GM12878 (cell line): ENCODE measurements around the gene NOL12. TPM values are rescaled to one million over a fixed set of nuclear protein-coding genes. Genes with fewer than 3 reads are reported as not detected.

Experiments
- ATF7 ChIP-seq: fragments of 450-650 bp; IDR thresholded peaks from 2 replicates; pipeline ENCODE4 v1.6.1; 2016; ENCODE audit warnings: low read depth, mild to moderate bottlenecking
- BACH1 ChIP-seq: fragments of 450-650 bp; IDR thresholded peaks from 2 replicates; pipeline ENCODE4 v1.6.1; 2017; ENCODE audit warnings: mild to moderate bottlenecking, borderline replicate concordance
- BCLAF1 ChIP-seq: fragments of 450-650 bp; IDR thresholded peaks from 2 replicates; pipeline ENCODE4 v1.6.1; 2017; ENCODE audit warnings: antibody characterized with exemption, mild to moderate bottlenecking, moderate library complexity
- BRCA1 ChIP-seq: IDR thresholded peaks from 2 replicates; pipeline ENCODE4 v1.6.1; 2011; ENCODE audit warnings: low read depth, low read length, improper control_type of control experiment
- CEBPB ChIP-seq, 2 experiments: fragments of 150-350 bp in 1 of 2; IDR thresholded peaks; 2 replicates each; pipeline ENCODE4 v1.6.1; 2012 to 2014; ENCODE audit warnings: low read depth in 2 of 2, low read length in 2 of 2, borderline replicate concordance in 1 of 2, inconsistent platforms in 1 of 2
- E2F4 ChIP-seq: IDR thresholded peaks from 2 replicates; pipeline ENCODE4 v1.6.1; 2012; ENCODE audit warnings: low read depth, low read length, improper control_type of control experiment
- EGR1 ChIP-seq, 2 experiments: IDR thresholded peaks; 1 replicate in 1 of 2; 2 replicates in 1 of 2; pipeline ENCODE4 v1.6.1; 2011 to 2012; ENCODE audit warnings: low read depth in 2 of 2, low read length in 2 of 2, borderline replicate concordance in 1 of 2, mild to moderate bottlenecking in 1 of 2, moderate library complexity in 1 of 2
- ETV6 ChIP-seq, 2 experiments: fragments of 450-650 bp in 1 of 2; IDR thresholded peaks in 1 of 2; conservative IDR thresholded peaks in 1 of 2; 2 replicates each; pipeline ENCODE4 v1.6.1; 2014; ENCODE audit warnings: antibody characterized with exemption in 1 of 2, borderline replicate concordance in 1 of 2, low read depth in 1 of 2, mild to moderate bottlenecking in 1 of 2, moderate library complexity in 1 of 2
- GABPA ChIP-seq: IDR thresholded peaks from 2 replicates; pipeline ENCODE4 v1.6.1; 2014; ENCODE audit warnings: antibody characterized with exemption, low read depth, mild to moderate bottlenecking, inconsistent platforms
- HDGF ChIP-seq: fragments of 450-650 bp; IDR thresholded peaks from 2 replicates; pipeline ENCODE4 v1.6.1; 2016; ENCODE audit warnings: antibody characterized with exemption
- IKZF1 ChIP-seq: fragments of 450-650 bp; conservative IDR thresholded peaks from 2 replicates; pipeline ENCODE4 v1.6.1; 2017; ENCODE audit warnings: antibody characterized with exemption, mild to moderate bottlenecking
- MEF2B ChIP-seq: fragments of 450-650 bp; IDR thresholded peaks from 2 replicates; pipeline ENCODE4 v1.6.1; 2018; ENCODE audit warnings: mild to moderate bottlenecking, moderate library complexity; ENCODE audit not compliant: partially characterized antibody, poor library complexity, severe bottlenecking
- MLLT1 ChIP-seq: fragments of 450-650 bp; IDR thresholded peaks from 2 replicates; pipeline ENCODE4 v1.6.1; 2016; ENCODE audit warnings: mild to moderate bottlenecking
- NBN ChIP-seq: fragments of 450-650 bp; IDR thresholded peaks from 2 replicates; pipeline ENCODE4 v1.6.1; 2016
- PAX5 ChIP-seq: IDR thresholded peaks from 2 replicates; pipeline ENCODE4 v1.6.1; 2011; ENCODE audit warnings: low read depth, low read length, borderline replicate concordance
- POLR2AphosphoS5 ChIP-seq: IDR thresholded peaks from 2 replicates; pipeline ENCODE4 v1.6.1; 2011; ENCODE audit warnings: mild to moderate bottlenecking, low read length, inconsistent platforms
- RELA ChIP-seq: fragments of 450-650 bp; IDR thresholded peaks from 2 replicates; pipeline ENCODE4 v1.8.0; 2014; ENCODE audit warnings: borderline replicate concordance; ENCODE audit not compliant: partially characterized antibody
- SMAD1 ChIP-seq: fragments of 450-650 bp; IDR thresholded peaks from 2 replicates; pipeline ENCODE4 v1.6.1; 2018; ENCODE audit warnings: mild to moderate bottlenecking, low read depth; ENCODE audit not compliant: partially characterized antibody
- SMARCA5 ChIP-seq: fragments of 450-650 bp; IDR thresholded peaks from 2 replicates; pipeline ENCODE4 v1.6.1; 2017; ENCODE audit warnings: mild to moderate bottlenecking
- SPI1 ChIP-seq: IDR thresholded peaks from 2 replicates; pipeline ENCODE4 v1.6.1; 2011; ENCODE audit warnings: low read depth, mild to moderate bottlenecking, low read length, moderate library complexity, borderline replicate concordance; ENCODE audit not compliant: insufficient read depth
- TCF3 ChIP-seq: IDR thresholded peaks from 2 replicates; pipeline ENCODE4 v1.6.1; 2012; ENCODE audit warnings: low read depth, mild to moderate bottlenecking, low read length, borderline replicate concordance; ENCODE audit not compliant: insufficient read depth
- ZNF217 ChIP-seq: fragments of 450-650 bp; IDR thresholded peaks from 2 replicates; pipeline ENCODE4 v1.6.1; 2017; ENCODE audit warnings: antibody characterized with exemption, mild to moderate bottlenecking
- ZNF622 ChIP-seq: fragments of 450-650 bp; IDR thresholded peaks from 2 replicates; pipeline ENCODE4 v1.6.1; 2017; ENCODE audit warnings: mild to moderate bottlenecking, inconsistent platforms
- polyA plus RNA-seq, 11 experiments: library from polyadenylated mRNA; depleted of rRNA in 4 of 11; unstranded in 6 of 11; stranded (reverse) in 5 of 11; fragments of >200 nt; fragmentation: Nextera tagmentation in 4 of 11; fragmentation: Illumina TruSeq in 1 of 11; extraction: Ambion mirVana in 4 of 11; extraction: Trizol in 1 of 11; gene quantifications; 1 replicate in 1 of 11; 2 replicates in 10 of 11; pipeline versions ENCODE4 v1.2.1 to v1.2.3, GENCODE V29; 2011 to 2016; ENCODE audit warnings: inconsistent platforms in 2 of 11, missing spikeins in 2 of 11, low read depth in 1 of 11
- total RNA-seq, 4 experiments: library from RNA; depleted of rRNA in 3 of 4; stranded (reverse); fragments of >200 nt in 3 of 4; fragmentation: Illumina TruSeq in 1 of 4; extraction: Trizol in 1 of 4; gene quantifications; 2 replicates each; pipeline versions ENCODE4 v1.2.1 to v1.2.3, GENCODE V29; 2013 to 2021

The NOL12 gene
- total and polyA plus RNA-seq, 10 of the 15 experiments (the other 5 are each of a cell fraction or from before 2014, with no cell fraction given) = 3.3 to 69.4 (median 41.1) TPM

- no peak for TF ChIP-seq ETV6 (conservative IDR thresholded peaks at IDR 0.05 in 1 of 2, IDR thresholded peaks at IDR 0.05 in 1 of 2; ENCODE audit: borderline replicate concordance in 1 of 2, low read depth in 1 of 2)
- peak; percentile 63; the same call in 1 of the 2 replicates for TF ChIP-seq SPI1
- TF ChIP-seq GABPA = no peak
- no peak for TF ChIP-seq TCF3
- TF ChIP-seq BACH1 = 0 out of 2 replicates have a peak, but pooled peaks have one; percentile 11
- peak; percentile 58 for TF ChIP-seq IKZF1
- no peak for TF ChIP-seq PAX5
- TF ChIP-seq POLR2AphosphoS5 = no peak; the same call in 1 of the 2 replicates
- TF ChIP-seq E2F4 = no peak
- no peak for TF ChIP-seq BRCA1
- TF ChIP-seq BCLAF1 = no peak
- TF ChIP-seq SMAD1 = no peak
- no peak for TF ChIP-seq ATF7
- 0 out of 2 replicates have a peak, but pooled peaks have one; percentile 22 for TF ChIP-seq SMARCA5
- no peak for TF ChIP-seq CEBPB (IDR thresholded peaks at IDR 0.05; ENCODE audit: borderline replicate concordance in 1 of 2, low read depth in 2 of 2, low read length in 2 of 2)
- TF ChIP-seq ZNF622 = no peak
- 0 out of 2 replicates have a peak, but pooled peaks have one; percentile 23 for TF ChIP-seq NBN
- TF ChIP-seq RELA = no peak
- TF ChIP-seq EGR1 (IDR thresholded peaks at IDR 0.05; ENCODE audit: borderline replicate concordance in 1 of 2, low read depth in 2 of 2, low read length in 2 of 2) = 0 out of 3 replicates have a peak, but pooled peaks of 1 of the 2 experiments have one; percentile 8
- no peak for TF ChIP-seq HDGF
- 0 out of 2 replicates have a peak, but pooled peaks have one; percentile 19 for TF ChIP-seq MLLT1
- no peak for TF ChIP-seq ZNF217
- TF ChIP-seq MEF2B = no peak
These were observed 46.2 kb upstream of the NOL12 start (continued) for GRCh38 chr22:37639771-37640590.
